ENCODE measurements around the gene CUX1.

GRCh38 chr7:102254521-102254920 is 437.1 kb downstream of the CUX1 start:
- no peak for TF ChIP-seq CTCF (IDR thresholded peaks at IDR 0.05)
- no peak for TF ChIP-seq POLR2A (IDR thresholded peaks at IDR 0.05)

Data from suprapubic skin (tissue), 3 donors.